Stimulated activated CD8-positive, alpha-beta memory T cell treated with anti-CD3 and anti-CD28 coated beads, Interleukin-4, amount 100 ng/mL, for 1 hour (primary cell): ENCODE data around the gene DDX47.

ENCODE experiments used
- DNase-seq, 2 donors: peaks; one replicate each; pipeline ENCODE4 v3.0.0-alpha.2; 2020; ENCODE audit warnings: low read depth in 2 of 2, low spot score in 1 of 2

The DDX47 gene

DNA sequence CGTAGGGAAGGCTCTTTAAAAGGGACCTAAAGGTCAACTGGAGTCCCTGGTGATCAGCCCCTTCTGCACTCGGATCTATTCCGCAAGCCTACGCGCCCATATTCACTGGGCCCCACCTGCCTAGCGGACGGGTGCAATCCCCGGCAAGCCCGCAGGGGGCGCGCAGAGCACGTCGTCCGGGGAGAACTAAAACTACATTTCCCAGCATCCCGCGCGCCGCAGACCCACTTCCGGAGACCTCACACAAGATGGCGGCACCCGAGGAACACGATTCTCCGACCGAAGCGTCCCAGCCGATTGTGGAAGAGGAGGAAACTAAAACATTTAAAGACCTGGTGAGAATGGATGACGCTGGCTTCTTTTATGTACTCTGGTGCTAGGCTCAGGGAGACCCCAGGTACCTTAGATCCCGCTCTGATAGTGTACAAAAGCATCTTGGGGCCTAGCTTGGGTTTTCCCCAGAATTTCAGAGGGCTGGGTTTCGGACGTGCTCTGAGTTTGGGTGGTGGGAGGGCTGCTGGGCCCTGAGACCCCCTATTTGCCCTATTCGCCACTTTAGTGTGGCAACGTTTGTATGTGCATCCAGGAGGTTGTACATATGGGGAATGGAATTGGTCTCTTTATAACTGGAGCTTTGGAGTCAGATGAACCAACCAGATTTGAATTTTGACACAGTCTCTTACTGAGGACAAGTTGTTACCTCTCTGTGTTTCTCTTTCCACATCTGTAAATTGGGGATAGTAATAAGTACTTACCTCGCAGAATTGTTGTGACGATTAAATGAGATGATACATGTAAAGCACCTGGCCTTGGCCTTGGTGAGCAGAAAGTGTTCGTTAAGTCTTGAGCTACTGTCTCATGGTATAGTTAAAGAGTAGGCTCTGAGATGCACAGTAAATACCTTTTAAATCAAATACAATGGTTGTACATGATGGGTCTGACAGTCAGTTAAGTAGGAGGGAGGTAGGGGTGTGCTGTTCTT is at the start of gene DDX47:
Gene DDX47 (plus strand): TSS at position 227 of the 982 bp plus-strand sequence. CDS start 22 bp downstream, at position 249.
- DNase-seq: peak; percentile 89 to 93

DNA sequence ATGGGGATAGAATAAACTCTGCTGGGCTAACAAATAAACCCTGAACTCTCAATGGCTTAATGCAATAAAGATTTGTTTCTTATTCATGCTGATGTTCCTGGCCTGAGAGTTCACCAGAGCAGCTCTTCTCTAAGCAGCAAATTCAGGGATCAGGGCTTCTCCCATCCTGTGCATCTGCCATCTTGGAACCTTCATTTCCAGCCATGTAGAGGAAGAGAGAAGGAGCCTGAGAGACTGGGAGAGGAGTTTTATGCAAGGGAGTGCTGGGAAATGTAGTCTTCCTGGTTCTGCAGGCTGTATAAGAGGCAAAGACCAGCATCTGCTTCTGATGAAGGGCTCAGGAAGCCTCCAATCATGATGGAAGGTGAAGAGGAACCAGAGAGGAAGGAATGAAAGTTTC is 48.3 kb upstream of the DDX47 start:
- no peak for DNase-seq

DNA sequence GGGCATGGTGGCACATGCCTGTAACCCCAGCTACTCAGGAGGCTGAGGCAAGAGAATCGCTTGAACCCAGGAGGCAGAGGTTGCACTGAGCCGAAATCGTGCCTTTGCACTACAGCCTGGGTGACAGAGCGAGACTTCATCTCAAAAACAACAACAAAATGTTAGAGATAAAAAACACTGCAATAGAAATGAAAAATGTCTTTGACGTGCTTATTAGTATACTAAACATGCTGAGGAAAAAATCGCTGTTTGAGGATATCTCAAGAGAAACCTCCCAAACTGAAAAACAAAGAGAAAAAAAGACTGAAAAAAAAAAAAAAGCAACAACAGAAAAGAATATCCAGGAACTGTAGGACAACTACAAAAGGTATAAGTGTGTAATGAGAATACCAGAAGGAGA is 42.9 kb upstream of the DDX47 start:
- no peak for DNase-seq

DNA sequence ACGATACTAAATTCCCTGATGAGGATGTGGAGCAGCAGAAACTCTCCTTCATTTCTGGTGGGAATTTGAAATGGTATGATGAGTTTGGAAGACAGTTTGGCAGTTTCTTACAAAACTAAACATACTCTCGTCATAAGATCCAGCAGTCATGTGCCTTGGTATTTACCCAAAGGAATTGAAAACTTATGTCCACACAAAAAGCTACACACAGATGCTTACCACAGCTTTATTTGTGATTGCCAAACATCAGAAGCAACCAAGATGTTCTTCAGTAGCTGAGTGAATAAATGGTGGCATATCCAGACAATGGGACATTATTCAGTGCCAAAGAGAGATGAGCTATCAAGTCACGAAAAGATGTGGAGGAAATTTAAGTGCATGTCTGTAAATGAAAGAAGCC is 38.4 kb upstream of the DDX47 start:
- no peak for DNase-seq

DNA sequence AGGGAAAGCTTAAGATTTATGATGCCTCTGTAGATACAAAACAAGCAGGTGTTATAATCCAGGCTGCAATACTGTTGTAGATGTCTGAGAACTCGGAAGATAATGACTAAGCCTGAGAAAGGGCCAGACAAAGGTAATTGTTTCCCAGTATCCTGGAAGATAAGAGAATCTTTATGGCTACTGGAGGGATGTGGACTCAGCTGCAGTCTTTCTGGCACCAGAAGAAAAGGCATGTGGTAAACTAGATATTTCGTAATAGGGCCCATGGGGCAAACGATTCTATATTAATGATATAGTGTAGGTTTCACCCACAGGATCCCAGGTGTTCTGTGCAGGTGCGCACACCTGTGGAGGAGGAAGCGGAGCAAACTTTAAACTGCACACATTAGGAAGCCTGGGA is 36.9 kb upstream of the DDX47 start:
- DNase-seq: no peak

DNA sequence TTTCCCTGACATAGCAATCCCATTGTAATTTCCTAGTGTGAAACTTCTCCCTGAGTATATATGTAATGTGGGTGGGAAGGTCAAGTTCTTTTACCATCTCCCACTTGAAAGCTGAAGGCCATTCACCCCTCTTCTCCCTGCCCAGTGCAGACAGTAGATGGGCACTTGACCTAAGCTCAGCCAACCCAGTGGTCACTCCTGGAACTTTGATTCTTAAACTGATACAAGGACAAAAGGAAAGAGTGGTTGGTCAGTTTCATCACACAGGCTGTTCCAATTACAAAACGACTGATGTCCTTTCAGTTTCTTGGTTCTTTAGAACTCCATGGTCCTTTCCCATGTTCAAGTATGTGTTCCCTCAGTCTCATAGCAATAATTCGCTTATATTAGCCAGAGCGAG is 36.1 kb upstream of the DDX47 start:
- DNase-seq: no peak

DNA sequence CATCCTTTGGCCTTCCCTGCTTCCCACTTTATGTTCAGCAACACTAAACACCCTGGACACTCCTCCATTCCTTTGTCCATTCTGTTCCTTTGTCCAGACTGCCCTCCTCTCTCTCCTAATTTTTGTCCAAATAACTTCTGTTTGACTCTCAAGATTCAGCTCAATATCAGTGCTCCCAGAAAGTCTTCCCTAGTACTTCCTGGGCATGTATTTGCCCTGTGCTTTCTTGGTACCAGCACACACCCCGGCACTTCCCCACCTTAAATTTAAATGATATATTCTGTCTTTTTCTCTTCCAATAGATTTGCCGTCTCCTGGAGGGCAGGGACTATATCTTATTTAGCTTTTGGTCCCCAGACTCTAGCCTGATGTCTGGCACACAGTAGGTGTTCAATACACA is 34.1 kb upstream of the DDX47 start:
- no peak for DNase-seq

DNA sequence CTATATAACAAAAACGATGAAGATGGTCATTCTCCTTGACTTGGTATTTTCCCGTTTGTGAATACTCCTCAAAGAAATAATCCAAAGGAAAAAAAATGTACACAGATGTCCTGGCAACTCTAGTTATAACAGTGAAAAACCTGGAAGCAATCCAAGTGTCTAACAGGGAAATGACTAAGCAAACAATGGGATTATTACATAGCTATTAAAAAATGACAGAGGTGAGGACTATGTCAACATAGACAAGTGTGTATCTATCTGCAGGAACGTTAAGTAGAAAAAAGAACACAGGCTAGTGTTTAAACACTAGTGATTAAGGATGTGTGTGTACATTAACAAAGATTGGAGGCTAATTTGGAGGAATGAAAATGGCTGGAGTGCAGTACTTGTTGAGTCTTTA is 33.6 kb upstream of the DDX47 start:
- DNase-seq: no peak

DNA sequence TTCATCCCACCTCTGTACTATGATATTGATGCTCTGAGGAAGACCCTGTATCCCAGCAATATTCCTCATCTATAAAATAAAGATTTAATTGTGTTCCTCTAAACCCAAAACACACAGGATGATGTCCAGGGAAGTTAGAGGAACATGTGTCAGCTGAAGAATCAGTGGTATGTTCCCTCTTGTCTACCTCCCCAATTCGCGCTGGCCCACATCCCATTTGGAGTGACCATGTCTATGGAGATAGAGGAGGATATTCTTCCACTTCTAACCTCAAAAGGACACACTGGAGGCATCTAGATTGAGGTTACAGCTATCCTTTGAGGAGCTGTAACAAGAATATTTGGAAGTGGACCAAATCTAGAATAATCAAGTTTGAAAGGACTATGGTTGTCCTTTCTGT is 29.0 kb upstream of the DDX47 start:
- DNase-seq: no peak

DNA sequence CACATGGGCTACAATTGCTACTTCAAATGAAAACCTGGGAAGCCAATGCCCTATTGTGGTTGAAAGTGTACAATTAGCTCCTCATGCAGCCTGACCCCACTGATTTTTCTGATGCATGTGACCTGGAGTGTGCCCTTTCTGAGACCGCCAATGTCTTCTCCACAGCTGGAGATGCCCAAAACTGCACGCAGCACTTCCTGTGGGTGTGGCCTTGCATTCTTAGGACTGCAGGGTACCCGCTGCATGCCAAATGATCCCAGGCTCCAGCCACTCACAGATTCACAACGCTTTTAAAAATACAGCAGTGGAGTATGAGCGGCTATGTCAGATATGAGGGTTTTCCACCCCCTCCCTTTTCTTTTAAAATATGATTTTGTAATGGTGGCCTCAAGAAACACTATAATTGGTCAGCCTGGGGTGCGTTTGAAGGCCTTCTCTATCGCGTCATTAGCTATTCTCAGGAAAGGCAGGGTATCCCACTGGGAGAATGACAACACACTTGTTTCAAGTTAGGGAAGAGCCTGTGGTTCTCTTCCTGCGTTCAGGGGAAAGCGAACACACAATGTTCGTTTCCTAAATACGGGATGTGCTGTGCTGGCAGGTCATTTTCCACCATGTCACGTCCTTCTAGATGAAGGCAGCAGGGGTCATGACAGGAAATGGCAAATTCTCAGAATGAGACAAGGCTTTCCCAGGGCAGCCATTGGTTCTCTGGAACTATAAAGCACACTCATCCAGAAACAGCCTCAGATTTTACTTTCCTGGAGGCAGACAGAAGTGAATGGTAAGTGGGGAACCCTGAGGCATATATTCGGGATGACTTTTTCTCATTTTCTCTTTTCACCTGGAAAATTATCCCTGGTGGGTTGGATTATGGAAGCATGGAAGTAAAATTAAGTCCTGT is 28.0 kb upstream of the DDX47 start, which contains the start of gene APOLD1:
Gene APOLD1 (plus strand): TSS at position 749 of the 904 bp plus-strand sequence. CDS start 33 bp downstream, at position 782.
- DNase-seq: no peak

DNA sequence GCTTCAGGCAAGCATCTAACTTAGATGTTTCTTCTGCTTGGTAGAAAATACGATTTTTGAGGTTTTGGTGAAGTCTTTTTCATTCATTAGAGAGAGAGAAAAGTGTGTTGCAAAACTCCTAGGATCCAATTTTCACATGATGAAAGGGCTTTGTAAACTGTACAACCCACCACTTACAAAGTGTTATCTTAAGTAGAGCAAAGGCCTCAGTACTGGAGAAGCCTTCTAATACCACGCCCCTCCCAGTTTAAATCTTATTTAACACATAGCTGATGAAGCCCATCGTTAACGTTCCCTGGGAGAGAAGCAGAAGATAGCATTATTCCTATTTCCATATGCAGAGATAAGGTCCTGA is 26.8 kb upstream of the DDX47 start:
- DNase-seq: no peak

DNA sequence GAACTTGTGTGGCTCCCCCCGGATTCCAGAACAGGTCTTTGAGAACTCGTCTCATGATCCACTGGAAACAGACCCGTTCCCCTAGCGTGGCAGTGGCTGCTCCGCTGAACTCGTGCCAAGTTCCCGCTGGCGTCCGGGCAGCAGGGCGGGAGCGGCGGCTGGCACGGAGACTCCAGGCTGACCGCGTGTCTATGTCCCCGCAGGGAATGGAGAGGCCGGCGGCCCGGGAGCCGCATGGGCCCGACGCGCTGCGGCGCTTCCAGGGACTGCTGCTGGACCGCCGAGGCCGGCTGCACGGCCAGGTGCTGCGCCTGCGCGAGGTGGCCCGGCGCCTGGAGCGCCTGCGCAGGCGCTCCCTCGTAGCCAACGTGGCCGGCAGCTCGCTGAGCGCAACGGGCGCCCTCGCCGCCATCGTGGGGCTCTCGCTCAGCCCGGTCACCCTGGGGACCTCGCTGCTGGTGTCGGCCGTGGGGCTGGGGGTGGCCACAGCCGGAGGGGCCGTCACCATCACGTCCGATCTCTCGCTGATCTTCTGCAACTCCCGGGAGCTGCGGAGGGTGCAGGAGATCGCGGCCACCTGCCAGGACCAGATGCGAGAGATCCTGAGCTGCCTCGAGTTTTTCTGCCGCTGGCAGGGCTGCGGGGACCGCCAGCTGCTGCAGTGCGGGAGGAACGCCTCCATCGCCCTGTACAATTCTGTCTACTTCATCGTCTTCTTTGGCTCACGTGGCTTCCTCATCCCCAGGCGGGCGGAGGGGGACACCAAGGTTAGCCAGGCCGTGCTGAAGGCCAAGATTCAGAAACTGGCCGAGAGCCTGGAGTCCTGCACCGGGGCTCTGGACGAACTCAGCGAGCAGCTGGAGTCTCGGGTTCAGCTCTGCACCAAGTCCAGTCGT is 26.2 kb upstream of the DDX47 start:
- peak; percentile 19 to 44 for DNase-seq

DNA sequence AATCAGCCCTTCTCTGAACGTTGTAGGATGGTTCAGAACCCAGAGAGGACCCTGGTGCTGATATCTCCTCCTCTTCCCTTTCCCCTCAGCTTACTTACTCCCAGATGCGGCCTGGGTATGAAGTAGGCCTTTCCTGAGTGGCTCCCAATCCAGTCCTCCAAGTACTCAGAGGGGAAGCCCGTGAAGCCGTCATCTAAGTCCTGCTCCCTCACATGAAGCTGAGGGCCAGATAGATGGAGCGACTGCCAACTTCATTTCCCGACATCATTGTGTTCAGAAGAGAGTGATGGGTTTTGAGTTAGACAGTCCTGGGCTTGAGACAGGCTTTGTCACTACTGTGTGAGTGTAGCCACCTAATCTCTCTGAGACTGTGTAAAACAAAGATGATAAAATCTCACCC is 25.0 kb upstream of the DDX47 start:
- DNase-seq: no peak

DNA sequence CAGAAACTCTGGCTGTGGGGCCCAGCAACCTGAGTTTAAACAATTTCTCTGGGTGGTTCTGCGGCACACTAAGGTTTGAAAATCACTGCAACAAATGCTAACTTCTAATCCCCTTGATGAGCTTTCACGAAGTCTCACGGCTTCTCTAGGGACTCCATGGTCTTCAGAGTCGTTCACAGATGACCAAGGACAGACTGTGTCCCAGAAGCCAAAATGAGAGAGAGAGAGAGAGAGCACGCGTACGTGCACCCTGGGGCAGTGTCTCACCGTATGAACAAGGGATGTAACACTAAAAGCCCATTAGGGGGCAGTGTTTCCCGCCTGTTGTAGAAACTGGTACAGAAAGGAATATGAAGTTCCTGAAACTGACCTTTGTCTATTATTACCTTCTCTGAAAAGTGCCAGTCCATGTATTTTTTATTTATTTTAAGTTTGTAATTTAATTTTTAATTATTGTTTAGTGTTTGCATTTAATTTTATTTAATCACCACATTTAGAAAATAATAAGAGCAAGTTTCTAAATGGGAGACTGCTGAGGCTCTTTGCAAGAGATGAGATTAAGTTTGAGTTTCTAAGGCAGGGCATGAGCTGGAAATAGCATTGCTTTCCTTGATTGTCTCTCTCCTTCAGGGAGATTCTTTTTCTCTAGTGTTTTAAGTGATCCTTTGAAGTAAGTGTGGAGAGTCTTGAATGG is 24.3 kb upstream of the DDX47 start:
- peak in 1 of 2 donors; percentile 22 for DNase-seq

DNA sequence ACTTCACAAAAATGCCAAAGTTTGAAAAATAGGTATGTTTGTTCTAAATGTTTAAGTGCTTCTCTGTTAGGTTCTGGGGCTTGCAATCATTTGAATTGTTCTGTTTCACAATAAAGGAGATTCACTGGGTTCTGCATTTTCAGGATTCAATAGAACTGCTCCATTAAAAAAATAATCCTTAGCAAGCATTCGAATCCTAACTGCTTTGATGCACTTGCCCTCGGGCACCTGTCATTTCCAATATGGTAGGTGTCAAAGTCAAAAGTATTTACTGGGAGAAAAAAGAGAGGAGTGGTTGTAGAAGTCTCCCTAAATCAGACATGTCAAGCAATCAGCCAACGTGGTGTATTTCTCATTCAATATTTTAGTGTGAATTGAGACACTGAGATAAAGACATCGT is 22.2 kb upstream of the DDX47 start:
- no peak for DNase-seq

DNA sequence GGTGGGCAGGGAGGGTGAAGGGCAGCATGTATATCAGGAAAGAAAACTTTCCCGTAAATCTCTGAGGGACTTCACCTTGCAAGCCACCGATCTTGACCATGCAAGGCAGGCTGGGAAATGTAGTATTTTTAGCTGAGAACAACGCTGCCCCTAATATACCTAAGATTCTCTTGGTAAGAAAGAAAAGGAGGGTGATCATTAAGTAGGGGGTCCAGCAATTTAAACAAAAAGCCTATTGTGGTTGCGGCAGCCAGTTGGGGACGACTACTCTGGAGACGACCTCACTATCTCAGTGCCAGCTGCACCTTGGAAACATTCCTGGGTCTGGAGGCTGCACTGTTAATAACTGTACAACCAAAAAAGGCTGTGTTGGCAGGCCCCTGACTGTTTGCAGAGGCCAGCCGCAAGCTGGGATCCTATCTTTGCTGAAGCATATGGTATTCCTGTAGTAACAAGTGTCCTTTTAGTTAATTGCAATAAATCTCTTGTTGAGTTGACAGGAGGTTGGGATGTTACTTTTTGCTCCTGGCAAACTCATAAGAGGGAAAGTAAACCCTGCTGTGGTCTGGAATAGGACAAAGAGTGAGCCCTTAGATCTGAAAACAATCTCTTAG is 21.3 kb upstream of the DDX47 start:
- DNase-seq: no peak

DNA sequence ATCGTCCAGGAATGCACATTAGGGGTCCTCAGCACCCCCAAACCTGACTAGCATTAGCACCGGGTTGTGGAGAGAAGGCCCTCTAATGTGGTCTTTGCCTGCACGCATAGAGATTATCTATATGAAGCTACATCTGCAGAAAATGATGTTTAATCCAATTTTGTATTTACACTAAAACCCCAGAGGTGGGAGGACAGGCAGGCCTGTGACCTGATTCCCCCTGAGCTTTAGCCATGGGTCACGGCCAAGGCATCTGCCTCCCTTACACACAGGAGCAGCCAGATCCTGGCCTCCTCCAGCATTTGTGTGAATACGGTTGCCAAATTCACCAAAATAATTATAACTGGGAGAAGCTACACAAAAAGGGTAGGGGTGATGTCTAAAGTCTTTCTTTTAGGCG is 20.7 kb upstream of the DDX47 start:
- DNase-seq: no peak

DNA sequence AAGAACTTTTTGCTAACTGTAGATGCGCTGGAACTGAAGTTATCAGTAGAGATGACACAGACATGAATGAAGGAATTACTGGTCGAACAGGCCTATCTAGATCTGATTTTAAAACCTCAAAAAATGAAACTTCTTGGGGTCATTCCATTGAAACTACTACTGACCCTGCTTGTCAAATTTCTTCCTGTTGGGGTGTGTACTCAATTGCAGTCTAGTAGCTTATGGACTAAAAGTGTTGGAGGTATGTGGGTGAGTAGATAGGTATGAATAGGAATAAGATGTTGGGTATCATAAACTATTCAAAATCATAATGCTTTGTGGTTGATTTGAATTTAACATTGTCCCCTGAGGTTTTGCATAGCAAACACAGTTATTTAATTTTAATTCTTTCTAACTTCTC is 18.5 kb upstream of the DDX47 start:
- DNase-seq: no peak

DNA sequence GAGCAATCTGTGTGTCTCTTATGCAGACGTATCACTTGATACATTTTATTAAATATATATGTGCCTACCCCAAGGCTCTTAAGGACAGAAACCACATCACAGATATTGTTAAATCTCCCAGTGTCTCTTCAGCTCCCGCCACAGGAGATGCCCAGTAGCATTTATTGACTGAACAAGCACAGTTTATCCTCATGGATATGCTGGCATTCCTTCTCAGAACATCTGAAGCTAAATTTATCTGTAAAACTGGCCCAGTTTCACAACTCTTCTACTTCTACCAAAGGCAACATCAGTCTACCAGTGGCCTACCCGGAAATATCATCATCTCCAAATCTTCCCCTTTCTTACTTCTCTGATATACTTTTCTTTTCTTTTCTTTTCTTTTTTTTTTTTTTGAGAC is 17.0 kb upstream of the DDX47 start:
- no peak for DNase-seq
